Breast epithelium (tissue), 3 donors: Measurements from ENCODE around the gene SKAP1.

Experiments
- CTCF ChIP-seq, 3 donors: fragments of 450-650 bp; IDR thresholded peaks; one replicate each; pipeline ENCODE4 v1.5.1; 2016 to 2017; ENCODE audit warnings: antibody characterized with exemption in 3 of 3, mild to moderate bottlenecking in 3 of 3, moderate library complexity in 3 of 3
- POLR2A ChIP-seq: fragments of 450-650 bp; IDR thresholded peaks from one replicate; pipeline ENCODE4 v1.6.1; 2016; ENCODE audit warnings: antibody characterized with exemption, mild to moderate bottlenecking, moderate library complexity
- POLR2AphosphoS5 ChIP-seq, 3 donors: sonication (generic); formaldehyde crosslinking; IDR thresholded peaks; one replicate each; pipeline ENCODE4 v1.6.1; 2017; ENCODE audit warnings: antibody characterized with exemption in 3 of 3

DNA sequence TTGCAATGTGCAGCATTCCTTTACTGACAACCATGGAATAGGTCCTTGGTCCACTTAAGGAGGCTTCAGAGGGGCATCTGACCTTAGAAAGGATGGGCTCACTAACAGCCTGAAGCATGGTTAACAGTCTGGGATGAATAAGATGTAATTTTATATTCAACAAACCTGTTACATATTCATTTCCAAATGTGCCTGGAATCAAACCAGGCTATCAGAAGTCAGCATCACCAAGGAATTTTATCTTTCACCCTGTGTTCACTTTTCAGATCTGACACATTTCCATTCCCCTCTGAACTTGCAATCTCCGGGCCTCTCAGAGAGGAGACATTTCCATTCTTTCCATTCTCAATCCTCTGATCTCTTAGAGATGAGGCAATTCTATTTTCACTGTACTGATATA is 260.1 kb downstream of the SKAP1 start:
- no peak for TF ChIP-seq CTCF (IDR thresholded peaks at IDR 0.05)
- no peak for TF ChIP-seq POLR2A
- no peak for TF ChIP-seq POLR2AphosphoS5 (IDR thresholded peaks at IDR 0.05)
